ENCODE measurements around the gene ASB18.

ASB18 gene

GRCh38 chr2:236156095-236156859 is 107.9 kb downstream of the ASB18 start:
- no peak overlapping the region for H3K4me3 ChIP-seq (ENCODE audit: low read depth, low read length)
- no peak for TF ChIP-seq CTCF (IDR thresholded peaks at IDR 0.05; ENCODE audit: control insufficient read depth, extremely low read depth, insufficient read depth)
- DNase-seq (ENCODE audit: low read depth) = no peak

GRCh38 chr2:236155406-236155805 is 108.8 kb downstream of the ASB18 start:
- H3K4me3 ChIP-seq (ENCODE audit: low read depth, low read length) = no peak overlapping the region
- TF ChIP-seq CTCF (IDR thresholded peaks at IDR 0.05; ENCODE audit: control insufficient read depth, extremely low read depth, insufficient read depth) = no peak
- no peak for DNase-seq (ENCODE audit: low read depth)

GRCh38 chr2:236146436-236146835 is 117.8 kb downstream of the ASB18 start:
- no peak for DNase-seq (ENCODE audit: low read depth)
- no peak for TF ChIP-seq CTCF (IDR thresholded peaks at IDR 0.05; ENCODE audit: control insufficient read depth, extremely low read depth, insufficient read depth)
- H3K4me3 ChIP-seq (ENCODE audit: low read depth, low read length) = no peak overlapping the region

- DNase-seq (ENCODE audit: low read depth) = no peak
- no peak for TF ChIP-seq CTCF (IDR thresholded peaks at IDR 0.05; ENCODE audit: control insufficient read depth, extremely low read depth, insufficient read depth)
- H3K4me3 ChIP-seq (ENCODE audit: low read depth, low read length) = no peak overlapping the region
Measured at GRCh38 chr2:236143811-236144210, 120.4 kb downstream of the ASB18 start.
